NCI-H524 (cell line): ENCODE data around the gene LASP1NB.
"Not testable (repeated sequence)": the region's sequence is repeated elsewhere in the genome, so short reads cannot be mapped to it uniquely, and the experiment has no call there.

Source experiments
- DNase-seq, 2 experiments: peaks; one replicate each; lab custom pipeline; 2025; lab: John Stamatoyannopoulos, UW

Gene LASP1NB

GRCh38 chr17:38897176-38897575 is 28.2 kb upstream of the LASP1NB start:
- DNase-seq, result no peak

- DNase-seq, result no peak
Observed at GRCh38 chr17:38897671-38898290, 27.6 kb upstream of the LASP1NB start.

- no peak for DNase-seq
Observed at GRCh38 chr17:38898291-38898679, 27.1 kb upstream of the LASP1NB start.

DNA sequence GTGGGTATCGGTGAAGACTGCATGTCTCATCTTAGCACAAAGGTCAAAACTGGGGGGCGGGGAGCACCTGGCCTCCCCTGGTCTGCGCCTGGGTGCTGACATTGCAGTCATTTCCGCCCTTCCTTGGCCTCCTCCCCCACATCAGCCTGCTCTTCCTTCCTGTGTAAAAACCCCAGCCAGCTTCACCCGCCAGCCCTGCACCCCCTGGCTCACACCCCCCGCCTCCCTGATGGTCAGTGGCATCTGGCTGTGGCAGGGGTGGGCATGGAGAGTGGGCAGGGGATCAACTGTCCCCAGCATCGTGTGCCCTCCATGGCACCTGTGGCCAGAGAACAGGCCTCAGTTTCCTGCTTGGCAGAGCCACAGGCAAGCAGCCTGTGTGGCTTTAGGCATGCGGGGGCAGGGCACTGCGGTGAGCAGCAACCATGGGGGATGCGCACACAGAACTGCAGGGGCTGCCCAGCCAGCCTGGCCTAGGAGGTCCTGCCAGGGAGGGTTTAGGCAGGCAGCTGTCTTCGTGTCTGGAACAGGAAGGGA is 26.5 kb upstream of the LASP1NB start:
- DNase-seq, result no peak

DNA sequence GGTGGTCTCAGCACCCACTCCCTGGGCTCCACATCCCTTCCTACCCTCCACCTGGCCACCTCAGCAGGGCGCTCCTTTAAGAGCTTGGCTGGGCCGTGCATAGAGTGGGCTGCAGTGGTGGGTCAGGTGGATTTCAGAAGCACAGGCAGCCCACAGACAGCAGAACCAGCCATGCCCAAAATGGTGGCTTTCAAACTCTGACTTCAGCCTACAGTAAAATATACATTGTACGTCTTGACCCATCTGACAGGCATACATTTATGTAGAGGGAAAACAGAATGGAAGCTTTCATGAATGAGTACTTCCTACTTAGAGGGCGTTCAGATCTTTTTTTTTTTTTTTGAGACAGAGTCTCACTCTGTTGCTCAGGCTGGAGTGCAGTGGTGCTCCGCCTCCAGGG is 26.0 kb upstream of the LASP1NB start:
- DNase-seq, result no peak

DNA sequence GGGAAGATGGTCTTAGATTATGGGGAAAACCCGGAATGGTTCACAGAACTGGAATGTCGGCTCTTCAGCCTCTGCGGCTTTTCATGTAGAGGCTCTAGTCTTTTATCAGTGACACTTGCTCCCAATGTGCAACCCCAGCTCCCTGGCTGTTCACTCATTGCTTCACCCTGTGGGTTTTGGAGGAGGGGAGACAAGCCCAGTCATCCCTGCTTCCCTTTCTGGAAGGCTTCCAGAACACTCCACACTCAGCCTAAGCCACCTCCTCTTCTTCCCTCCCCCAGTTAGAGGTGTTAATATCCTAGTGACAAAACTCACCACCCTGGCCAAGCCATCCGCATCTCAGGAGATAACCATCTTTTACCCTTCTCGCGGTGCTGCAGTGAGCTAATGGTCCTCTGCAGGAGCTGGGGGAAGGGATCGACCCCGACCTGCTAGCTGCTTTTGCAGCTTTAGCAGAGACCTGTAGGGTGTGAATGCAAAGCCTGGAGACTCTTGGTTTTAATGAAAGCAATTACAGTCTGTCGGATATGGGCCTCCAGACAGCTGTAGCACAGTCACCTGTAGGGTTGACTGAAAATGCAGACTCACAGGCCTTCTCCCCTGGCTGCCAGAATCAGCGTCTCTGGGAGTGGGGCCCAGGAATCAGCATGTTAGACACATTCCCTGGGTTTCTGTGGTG is 24.3 kb upstream of the LASP1NB start:
- no peak for DNase-seq

DNA sequence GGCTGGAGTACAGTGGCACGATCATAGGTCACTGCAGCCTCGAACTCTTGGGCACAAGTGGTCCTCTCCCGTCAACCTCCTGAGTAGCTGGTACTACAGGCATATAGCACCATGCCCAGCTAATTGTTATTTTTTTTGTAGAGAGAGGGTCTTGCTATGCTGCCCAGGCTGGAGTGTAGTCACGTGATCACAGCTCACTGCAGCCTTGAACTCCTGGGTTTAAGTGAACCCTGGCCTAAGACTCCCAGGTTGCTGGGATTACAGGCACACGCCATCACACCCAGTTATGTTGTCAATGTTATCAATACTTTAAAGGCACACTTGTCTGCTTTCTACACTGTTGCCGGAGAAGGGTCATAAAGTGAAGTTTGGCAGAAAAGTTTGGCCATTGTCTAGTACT is 22.0 kb upstream of the LASP1NB start:
- no peak for DNase-seq

DNA sequence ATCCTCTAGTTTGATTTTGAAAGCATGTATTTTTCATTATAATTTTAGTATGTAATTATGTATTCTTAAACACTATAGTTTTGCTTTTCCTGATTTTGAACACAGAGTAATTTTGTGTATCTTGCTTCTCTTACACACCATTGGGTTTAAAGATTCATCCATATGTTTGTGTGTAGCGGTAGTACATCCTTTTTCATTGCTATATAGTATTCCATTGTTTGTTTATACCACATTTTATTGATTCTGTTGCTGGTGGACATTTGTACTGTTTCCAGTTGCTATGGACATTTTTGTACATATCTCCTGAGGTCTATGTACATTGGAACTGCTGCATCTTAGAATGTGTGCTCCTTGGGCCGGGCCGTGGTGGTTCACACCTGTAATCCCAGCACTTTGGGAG is 20.5 kb upstream of the LASP1NB start:
- DNase-seq, result no peak

DNA sequence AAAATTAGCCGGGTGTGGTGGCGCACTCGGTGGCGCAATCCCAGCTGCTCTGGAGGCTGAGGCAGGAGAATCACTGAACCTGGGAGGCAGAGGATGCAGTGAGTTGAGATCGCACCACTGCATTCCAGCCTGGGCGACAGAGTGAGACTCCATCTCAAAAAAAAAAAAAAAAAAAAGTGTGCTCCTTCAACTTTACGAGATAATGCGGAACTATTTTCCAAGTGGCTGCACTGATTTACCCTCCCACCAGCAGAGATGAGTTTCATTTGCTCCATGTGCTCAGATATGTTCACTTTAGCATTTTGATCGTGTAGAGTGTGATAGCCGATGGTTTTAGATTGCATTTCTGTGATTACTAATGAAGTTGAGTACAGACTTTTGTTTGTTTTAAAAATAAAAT is 20.0 kb upstream of the LASP1NB start:
- DNase-seq, result no peak

- DNase-seq, result no peak
Observed at GRCh38 chr17:38906460-38907228, 18.8 kb upstream of the LASP1NB start.

GRCh38 chr17:38907930-38908675 is 17.3 kb upstream of the LASP1NB start:
- no peak for DNase-seq

- no peak for DNase-seq
Observed at GRCh38 chr17:38908676-38909181, 16.7 kb upstream of the LASP1NB start.

GRCh38 chr17:38910325-38910724 is 15.1 kb upstream of the LASP1NB start:
- DNase-seq, result no peak

DNA sequence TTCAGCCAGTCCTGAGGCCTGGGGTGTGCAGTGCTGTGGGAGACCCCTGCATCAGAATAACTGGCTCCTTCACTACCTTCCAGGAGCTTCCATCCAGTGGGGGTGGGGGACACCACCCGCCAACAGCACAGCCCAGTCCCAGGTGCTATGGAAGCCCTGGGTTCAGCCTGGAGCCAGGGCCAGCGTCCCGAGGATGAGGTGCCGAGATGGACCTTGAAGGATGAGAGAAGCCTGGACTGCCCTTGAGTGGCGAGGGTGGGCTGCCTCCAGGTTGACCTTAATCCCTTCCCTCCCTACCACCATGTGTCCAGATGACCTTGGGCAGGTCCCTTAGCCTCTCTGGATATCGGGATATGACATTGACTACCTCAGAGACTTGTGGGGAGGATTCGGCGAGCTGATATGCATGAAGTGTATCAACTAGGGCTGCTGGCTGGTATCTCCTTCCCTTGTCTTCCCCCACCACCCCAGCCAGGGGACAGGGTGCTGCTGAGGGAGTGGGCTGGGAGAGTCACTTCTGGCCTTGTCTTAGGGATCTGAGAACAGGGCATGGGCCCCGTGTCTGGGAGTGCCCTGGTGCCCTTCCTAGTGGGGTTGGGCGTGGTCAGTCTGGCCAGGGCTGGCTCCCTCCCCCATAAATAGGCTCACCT is 14.2 kb upstream of the LASP1NB start:
- no peak for DNase-seq

GRCh38 chr17:38911731-38912081 is 13.7 kb upstream of the LASP1NB start:
- DNase-seq, result not testable (repeated sequence)

- peak; percentile 78 to 81 for DNase-seq
Observed at GRCh38 chr17:38912221-38912813, 13.1 kb upstream of the LASP1NB start.

GRCh38 chr17:38914741-38915638 is 10.4 kb upstream of the LASP1NB start:
- no peak for DNase-seq

GRCh38 chr17:38915639-38915995 is 9.8 kb upstream of the LASP1NB start:
- no peak for DNase-seq

DNA sequence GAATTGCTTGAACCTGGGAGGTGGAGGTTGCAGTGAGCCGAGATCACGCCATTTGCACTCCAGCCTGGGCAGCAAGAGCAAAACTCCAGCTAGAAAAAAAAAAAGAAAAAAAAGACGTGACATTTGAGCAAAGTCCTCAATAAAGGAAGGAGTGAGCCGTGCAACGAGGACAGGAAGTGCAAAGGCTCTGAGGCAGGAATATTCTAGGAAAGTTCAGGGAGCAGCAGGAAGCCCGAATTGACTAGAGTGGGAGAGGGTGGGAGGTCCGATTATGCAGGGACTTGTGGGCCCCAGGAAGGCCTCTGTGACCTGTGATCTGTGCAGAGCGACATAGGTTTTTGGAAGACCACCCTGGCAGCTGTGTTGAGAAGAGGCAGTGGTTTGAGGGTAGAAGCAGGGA is 8.6 kb upstream of the LASP1NB start:
- DNase-seq, result no peak

DNA sequence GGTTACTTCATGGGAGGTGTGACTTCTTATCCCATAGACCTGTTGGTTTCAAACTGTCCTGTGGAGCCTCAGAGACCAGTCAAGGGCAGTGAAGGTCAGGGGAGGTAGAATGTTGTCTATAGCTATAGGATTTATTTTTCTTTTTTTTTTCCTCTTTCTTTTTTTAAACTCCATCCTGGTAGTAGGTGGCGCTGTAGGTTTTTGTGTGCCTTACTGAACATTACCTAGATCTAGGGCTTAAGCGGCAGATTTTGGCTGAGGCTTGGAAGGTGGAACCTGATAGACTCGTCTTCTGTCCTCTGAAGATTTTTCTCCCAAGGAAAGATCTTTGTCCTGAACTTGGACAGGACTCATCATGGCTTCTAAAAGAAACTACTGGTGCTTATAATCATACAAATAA is 8.2 kb upstream of the LASP1NB start:
- DNase-seq, result peak in 1 of 2 experiments; percentile 43
